GM19467 (cell line): ENCODE data around the gene SHANK3.

Source experiments
- ATAC-seq: cut with Tn5 transposase; IDR thresholded peaks from one replicate; pipeline ENCODE4 v1.9.1; 2021; ENCODE audit warnings: mild to moderate bottlenecking, moderate library complexity; ENCODE audit not compliant: unreplicated experiment

Gene SHANK3

DNA sequence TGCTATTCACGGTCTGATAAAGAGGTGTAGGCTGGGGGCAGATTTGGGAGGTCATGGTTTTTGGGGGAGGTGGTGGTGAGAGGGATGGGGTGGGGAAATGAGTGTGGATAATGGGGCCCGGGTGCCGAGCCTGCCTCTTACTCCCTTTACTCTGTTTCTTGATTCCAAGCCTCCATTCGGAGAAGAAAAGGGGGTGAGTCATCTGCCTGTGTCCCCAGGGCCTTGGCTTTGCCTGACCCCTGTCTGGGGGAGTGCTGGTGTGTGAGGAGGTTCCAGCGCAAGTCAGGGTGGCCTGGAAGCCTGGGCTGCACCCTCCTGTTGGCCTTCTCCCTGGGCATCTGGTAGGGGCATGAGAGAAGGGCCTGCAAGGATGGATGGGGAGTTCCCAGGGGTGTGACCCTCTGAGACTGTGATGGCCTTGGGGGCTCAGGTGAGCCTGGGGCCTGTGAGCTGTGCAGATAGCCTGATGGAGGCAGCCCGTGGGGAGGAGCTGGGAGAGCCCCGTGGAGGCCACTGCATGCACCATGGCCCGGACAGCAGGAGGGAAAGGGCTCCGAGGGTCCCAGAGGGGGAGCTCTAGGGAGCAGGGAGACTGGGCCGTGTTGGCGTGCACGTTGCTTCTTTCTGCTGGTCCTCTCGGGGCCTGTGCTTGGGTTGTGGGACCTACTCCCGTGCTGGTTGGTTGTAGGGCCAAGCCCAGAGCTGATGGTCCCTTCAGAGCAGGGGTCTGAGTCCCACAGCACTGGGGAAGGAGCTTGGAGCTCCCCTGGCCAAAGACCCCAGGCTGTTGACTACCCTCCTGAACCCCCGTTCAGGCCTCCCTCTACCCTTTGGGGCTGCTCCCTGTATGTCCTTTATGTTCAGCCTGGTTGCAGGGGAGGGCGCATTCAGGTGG, 39.1 kb downstream of the SHANK3 start:
- ATAC-seq: no peak

DNA sequence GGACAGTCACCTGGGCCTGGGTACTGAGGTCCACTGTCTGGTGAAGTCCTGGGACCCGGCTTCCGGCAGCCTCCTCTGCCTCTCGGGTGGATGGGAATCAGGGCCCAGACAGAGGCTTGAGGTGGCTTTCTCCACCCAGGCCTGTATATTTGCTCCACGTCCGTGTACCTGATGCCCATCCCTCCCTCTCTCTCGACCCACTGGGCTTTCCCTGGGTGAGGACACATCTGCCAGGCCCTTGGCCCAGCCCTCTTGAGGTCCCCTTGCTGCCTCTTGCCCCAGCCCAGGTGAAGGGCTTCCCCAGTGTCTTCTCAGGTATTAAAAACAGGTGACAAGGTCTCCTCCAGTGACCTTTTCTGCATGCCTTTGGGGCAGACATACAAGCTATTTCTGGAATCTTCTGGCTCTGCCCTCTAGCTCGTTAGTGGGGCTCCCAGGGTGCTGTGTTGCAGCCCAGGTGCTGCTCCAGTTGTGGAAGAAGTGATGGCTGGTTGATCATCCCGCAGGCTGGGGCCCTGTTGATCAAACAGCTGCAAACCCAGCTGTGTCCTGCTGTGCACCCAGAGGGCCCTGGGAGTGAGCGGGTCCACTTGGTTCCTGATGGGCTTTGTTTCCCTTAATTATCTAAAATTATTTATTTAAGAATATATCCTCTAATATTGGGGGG, 39.9 kb downstream of the SHANK3 start:
- no peak for ATAC-seq

DNA sequence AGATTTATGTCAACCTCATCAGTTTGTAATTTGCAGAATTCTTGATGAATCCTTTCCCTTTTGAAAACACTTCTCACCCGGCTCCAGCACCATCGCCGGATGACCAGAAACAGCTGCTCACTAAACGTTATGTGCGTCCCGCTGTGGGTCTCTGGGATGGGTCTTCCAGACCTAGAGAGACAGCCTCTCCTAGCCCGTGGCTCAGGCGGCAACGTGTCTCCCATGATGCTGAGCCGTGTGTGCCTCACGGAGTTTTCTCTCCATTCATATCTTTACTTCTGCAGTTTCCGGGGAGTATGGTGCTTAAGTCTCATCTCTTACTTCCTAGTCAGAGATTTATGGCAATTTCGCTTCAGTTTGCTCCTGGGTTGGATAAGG, 40.4 kb downstream of the SHANK3 start:
- no peak for ATAC-seq

DNA sequence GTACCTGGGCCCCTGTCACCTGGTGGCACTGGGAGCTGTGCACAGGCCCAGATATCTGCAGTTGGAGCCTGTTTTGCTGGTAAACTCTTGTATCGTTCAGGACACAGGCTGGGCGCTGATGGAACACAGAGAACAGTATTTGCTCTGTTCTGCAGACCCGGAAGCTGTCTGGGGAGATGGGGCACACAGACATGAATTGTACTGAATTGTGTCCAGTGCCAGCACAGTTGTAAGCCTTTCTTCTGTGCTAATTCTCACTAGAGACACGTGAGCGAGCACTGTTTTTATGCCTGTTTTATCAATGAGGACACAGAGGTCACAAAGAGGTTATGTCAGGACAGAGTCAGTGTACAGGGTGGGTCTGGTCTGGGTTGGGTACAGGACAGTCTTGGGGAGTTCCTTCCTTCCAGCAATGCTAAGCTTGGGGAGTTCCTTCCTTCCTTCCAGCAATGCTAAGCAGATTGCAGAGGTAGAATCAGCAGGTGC, 41.0 kb downstream of the SHANK3 start:
- ATAC-seq: no peak

DNA sequence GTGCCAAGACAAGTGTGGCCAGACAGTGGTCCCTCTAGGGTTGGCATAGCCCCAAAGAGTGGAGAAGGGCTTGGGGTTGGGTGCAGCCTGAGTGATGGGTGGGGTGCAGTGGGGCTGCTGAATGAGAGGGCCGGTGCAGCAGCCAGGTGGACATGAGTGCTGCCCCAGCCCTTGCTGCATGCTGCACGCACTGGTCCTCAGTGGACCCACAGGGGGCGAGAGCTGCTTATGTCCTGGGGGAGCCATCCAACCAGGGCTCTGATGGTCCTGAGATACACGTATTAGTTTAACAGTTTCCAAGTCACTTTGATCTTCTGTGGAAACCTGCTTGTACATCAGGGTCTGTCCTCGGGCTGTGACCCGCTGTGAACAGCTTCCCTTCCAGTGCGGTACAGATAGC, 41.5 kb downstream of the SHANK3 start:
- ATAC-seq: no peak

DNA sequence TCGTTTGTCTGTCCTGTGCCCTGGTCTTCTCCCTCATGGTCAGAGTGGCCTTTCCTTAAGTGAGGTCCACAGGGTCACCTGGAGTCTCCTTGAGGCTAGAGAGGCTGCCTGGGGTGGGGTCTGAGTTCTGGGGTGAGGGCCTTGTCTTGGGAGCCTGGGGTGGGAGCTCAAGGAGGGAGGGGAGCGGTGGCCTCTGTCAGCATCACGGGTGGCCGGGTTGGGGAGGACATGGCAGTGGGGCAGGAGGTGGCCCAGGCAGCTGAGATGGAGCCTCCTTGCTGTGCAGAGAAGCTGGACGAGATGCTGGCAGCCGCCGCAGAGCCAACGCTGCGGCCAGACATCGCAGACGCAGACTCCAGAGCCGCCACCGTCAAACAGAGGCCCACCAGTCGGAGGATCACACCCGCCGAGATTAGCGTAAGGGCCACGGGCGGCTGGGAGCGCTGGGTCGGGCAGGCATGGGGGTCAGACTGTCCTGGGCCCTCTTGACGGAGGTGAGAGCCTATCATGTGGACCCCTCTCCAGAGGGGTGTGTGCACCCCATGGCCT, 42.1 kb downstream of the SHANK3 start:
- ATAC-seq: no peak

DNA sequence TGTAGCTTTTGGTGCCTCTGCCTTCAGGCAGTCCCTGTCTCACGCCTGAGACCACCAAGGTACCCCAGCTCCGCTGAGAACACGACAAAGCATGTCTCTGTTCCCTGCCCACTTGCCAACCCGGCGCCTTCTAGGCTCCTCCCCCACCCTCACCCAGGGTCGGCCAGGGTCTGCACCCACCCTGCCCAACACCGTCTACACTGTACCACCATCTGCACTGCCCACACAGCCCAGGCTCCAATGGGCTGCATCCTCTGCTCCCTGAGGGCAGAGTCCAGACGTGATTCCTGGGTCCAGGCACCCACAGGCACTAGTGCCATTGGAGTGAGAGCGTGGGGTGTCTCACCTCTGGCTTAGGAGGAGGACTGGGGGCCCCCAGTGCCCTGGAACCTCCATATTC, 42.6 kb downstream of the SHANK3 start:
- no peak for ATAC-seq

DNA sequence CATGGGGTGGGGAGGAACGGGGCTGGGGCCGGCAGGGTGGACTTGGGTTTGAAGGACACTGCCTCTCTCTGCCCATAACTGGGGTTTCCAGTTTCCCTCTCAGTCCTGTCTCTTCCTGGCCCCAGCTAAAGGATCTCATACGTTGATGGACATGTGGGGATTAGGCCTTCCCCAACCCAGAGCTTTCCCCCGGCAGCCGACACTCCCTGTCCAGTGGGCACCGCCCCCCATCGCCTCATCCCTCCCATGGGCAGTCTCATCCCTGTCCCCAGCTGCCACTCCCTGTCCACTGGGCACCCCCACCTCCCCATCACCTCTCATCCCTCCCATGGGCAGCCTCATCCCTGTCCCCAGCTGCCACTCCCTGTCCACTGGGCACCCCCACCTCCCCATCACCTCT, 43.2 kb downstream of the SHANK3 start:
- no peak for ATAC-seq

DNA sequence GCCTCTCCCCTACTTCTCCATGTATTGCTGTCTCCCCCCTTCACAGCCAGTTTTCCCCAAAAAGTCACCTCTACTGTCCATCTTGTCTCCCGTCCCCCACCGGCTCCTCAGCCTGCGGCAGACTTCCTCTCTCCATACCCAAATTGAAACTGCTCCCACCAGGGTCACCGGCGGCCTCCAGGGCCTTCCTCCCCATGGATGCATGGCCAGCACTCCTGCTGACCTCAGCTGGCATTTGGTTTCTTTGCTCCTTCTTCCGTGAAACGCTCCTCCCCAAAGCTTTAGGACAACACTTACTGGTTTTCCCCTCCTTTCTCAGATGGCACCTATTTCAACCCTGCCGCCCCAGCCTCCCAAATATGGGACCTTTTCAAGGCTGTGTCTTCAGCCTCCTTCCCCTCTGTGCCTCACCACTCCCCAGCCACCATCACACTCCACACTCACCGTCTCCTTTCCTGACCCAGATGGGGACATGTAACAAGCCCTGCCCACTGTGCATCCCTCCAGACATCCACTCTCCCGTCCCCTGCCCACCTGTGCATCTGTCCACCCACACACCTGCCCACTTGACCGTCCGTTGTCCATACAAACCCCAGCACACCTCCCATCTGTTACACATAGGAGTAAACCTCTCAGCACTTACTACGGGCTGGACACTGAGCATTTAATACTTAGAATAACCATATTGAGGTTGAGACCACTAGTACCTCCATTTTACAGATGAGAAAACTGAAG, 43.8 kb downstream of the SHANK3 start:
- ATAC-seq: no peak

DNA sequence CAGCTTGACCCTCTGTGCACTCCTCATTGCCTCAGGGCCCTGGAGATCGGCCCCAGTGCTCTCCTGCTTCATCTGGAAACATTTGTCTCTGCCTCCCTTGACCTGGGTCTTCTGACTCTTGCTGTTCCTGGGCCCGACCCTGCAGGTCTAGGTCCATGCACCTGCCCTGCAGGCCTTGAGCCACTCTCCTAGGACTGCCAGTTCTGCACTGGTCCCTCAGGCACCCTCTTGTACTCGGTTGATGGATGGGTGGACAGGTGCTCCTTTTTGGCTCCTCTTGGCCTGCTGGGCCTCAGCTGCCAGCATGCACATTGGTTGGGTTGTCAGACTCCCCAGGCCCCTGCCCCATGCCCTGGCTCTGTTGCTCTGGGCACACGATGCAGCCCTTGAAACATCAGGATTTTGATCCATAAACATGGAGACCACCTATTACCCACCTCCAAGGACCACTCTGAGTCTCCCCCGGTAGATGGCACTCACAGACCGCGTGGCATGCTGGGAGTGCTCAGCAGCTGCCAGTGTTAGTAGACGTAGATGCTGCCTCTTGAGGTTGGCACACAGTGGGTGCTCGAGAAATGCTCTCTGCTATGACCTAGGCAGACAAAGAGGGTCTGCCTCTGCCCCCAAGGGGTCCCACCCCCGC, 45.2 kb downstream of the SHANK3 start:
- ATAC-seq: no peak

DNA sequence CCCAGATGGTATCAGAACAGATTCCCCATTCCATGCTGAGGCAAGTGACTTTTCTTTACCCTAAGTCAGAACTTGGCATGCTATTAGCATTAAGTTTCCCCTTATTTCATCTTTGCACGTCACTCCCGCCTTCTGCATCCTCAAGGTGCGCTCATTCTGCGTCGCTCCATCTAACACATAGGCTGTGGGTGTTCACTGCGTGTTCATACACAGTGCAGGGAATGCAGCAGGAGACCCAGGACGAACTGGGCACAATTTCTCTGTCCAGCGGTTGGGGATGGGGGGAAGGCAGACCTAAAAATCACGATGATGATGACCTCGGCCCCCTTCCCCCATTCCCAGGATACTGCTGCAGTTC, 45.7 kb downstream of the SHANK3 start:
- ATAC-seq: no peak

DNA sequence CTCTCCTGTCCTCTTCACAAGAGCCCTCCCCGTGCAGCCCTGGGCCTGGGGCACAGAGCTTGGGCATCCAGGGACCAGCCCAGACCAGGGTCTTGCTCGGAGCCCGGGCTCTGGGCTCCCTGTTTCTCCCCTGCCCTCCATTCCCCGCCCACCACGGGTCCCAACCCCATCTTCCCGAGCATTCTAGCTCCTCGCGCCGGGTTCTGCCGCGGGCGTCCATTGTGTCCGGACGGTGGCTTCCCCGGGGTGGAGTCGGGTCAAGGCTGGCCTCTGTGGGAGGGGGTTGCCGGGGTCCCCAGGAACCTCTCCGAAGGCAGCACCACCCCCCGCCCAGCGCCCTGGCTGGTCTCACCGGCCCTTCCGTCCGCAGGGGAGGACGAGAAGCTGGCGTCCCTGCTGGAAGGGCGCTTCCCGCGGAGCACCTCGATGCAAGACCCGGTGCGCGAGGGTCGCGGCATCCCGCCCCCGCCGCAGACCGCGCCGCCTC, 47.2 kb downstream of the SHANK3 start:
- no peak for ATAC-seq

DNA sequence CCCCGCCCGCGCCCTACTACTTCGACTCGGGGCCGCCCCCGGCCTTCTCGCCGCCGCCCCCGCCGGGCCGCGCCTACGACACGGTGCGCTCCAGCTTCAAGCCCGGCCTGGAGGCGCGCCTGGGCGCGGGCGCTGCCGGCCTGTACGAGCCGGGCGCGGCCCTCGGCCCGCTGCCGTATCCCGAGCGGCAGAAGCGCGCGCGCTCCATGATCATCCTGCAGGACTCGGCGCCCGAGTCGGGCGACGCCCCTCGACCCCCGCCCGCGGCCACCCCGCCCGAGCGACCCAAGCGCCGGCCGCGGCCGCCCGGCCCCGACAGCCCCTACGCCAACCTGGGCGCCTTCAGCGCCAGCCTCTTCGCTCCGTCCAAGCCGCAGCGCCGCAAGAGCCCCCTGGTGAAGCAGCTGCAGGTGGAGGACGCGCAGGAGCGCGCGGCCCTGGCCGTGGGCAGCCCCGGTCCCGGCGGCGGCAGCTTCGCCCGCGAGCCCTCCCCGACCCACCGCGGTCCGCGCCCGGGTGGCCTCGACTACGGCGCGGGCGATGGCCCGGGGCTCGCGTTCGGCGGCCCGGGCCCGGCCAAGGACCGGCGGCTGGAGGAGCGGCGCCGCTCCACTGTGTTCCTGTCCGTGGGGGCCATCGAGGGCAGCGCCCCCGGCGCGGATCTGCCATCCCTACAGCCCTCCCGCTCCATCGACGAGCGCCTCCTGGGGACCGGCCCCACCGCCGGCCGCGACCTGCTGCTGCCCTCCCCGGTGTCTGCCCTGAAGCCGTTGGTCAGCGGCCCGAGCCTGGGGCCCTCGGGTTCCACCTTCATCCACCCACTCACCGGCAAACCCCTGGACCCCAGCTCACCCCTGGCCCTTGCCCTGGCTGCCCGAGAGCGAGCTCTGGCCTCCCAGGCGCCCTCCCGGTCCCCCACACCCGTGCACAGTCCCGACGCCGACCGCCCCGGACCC, 48.0 kb downstream of the SHANK3 start:
- ATAC-seq: no peak

DNA sequence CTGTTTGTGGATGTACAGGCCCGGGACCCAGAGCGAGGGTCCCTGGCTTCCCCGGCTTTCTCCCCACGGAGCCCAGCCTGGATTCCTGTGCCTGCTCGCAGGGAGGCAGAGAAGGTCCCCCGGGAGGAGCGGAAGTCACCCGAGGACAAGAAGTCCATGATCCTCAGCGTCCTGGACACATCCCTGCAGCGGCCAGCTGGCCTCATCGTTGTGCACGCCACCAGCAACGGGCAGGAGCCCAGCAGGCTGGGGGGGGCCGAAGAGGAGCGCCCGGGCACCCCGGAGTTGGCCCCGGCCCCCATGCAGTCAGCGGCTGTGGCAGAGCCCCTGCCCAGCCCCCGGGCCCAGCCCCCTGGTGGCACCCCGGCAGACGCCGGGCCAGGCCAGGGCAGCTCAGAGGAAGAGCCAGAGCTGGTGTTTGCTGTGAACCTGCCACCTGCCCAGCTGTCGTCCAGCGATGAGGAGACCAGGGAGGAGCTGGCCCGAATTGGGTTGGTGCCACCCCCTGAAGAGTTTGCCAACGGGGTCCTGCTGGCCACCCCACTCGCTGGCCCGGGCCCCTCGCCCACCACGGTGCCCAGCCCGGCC, 48.7 kb downstream of the SHANK3 start:
- no peak for ATAC-seq

DNA sequence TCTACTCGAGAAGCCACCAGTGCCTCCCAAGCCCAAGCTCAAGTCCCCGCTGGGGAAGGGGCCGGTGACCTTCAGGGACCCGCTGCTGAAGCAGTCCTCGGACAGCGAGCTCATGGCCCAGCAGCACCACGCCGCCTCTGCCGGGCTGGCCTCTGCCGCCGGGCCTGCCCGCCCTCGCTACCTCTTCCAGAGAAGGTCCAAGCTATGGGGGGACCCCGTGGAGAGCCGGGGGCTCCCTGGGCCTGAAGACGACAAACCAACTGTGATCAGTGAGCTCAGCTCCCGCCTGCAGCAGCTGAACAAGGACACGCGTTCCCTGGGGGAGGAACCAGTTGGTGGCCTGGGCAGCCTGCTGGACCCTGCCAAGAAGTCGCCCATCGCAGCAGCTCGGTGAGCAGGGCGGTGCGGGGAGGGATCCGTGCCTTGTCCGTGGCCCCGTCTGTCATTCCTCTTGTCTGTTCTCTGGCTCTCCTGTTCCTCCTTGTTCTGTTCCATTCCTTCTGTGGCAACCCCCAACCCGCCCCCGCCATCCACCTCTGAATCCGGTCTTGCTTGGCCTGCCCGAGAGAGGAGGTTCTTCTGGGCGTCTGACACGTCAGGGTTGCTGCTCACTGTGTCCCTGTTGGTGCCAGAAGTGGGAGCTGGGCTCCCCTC, 49.6 kb downstream of the SHANK3 start:
- no peak for ATAC-seq
